Effector memory CD8-positive, alpha-beta T cell (primary cell): ENCODE results near the gene MAP1B.

Experiments used
- ATAC-seq: fragments of 150-1000 bp; cut with Tn5 transposase; replicated peaks from 2 replicates; pipeline ENCODE4 v1.10.0; 2021; ENCODE audit warnings: mild to moderate bottlenecking, moderate library complexity
- DNase-seq, 3 experiments: peaks; one replicate each; pipeline ENCODE4 v3.0.0; 2021
- H3K27ac Mint-ChIP-seq, 2 donors: one replicate each; pipeline ENCODE4 v1.8.0; 2022; ENCODE audit warnings: mild to moderate bottlenecking in 2 of 2, mixed read lengths in 2 of 2, moderate library complexity in 2 of 2
- H3K27me3 Mint-ChIP-seq, 2 donors: one replicate each; pipeline ENCODE4 v1.8.0; 2022; ENCODE audit warnings: mixed read lengths in 2 of 2
- H3K36me3 Mint-ChIP-seq: one replicate; pipeline ENCODE4 v1.8.0; 2022; ENCODE audit warnings: mild to moderate bottlenecking, moderate library complexity, mixed read lengths; ENCODE audit not compliant: insufficient read depth
- H3K4me1 Mint-ChIP-seq, 2 donors: one replicate each; pipeline ENCODE4 v1.8.0; 2022; ENCODE audit warnings: low read depth in 2 of 2, mixed read lengths in 2 of 2
- H3K4me3 Mint-ChIP-seq, 2 donors: one replicate each; pipeline ENCODE4 v1.8.0; 2022; ENCODE audit warnings: mild to moderate bottlenecking in 2 of 2, mixed read lengths in 2 of 2, moderate library complexity in 2 of 2
- H3K9me3 Mint-ChIP-seq, 2 donors: one replicate each; pipeline ENCODE4 v1.8.0; 2022; ENCODE audit warnings: mixed read lengths in 2 of 2
- total RNA-seq, 9 experiments: gene quantifications; one replicate each; lab custom pipeline; 2026; lab: John Stamatoyannopoulos, UW

The MAP1B gene
- total RNA-seq, result 0 to 3.5 (median 0.63) reads per million in 9 experiments

DNA sequence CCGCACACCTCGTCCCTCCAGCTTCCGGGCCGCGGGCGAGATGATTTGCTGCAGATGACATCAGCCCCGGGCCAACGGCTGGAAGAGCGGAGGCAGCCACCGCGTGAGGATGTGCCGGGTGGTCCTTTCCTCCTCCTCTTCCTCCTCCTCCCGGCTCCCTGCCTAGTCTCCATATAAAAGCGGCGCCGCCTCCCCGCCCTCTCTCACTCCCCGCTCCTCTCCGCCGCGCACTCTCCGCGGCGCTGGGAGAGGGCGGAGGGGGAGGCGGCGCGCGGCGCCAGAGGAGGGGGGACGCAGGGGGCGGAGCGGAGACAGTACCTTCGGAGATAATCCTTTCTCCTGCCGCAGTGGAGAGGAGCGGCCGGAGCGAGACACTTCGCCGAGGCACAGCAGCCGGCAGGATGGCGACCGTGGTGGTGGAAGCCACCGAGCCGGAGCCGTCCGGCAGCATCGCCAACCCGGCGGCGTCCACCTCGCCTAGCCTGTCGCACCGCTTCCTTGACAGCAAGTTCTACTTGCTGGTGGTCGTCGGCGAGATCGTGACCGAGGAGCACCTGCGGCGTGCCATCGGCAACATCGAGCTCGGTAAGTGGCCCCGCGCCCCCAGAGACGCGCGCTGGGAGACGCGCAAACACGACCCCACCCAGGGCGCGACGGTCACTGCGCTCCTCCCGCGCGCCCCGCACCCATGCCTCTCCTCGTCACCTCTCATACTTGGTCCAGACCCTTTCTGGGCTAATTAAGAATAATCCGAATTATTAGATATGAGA is at the start of gene MAP1B:
Gene MAP1B (plus strand): TSS at position 345 of the 770 bp plus-strand sequence. CDS start 57 bp downstream, at position 402.
- DNase-seq (no peak), ATAC-seq (no peak)
- H3K9me3 Mint-ChIP-seq, result no peaks in the 10 kb centered on the region
- H3K4me3 Mint-ChIP-seq, result peak within 1 kb of the TSS; percentile 51 to 70
- H3K27me3 Mint-ChIP-seq, result peaks cover 51 to 69% of the 10 kb centered on the region in 2 donors
- H3K36me3 Mint-ChIP-seq, result peaks cover 4% of the 10 kb centered on the region
- H3K4me1 Mint-ChIP-seq, result peaks cover 4 to 7% of the 10 kb centered on the region in 2 donors
- H3K27ac Mint-ChIP-seq, result no peak within 1 kb of the TSS

DNA sequence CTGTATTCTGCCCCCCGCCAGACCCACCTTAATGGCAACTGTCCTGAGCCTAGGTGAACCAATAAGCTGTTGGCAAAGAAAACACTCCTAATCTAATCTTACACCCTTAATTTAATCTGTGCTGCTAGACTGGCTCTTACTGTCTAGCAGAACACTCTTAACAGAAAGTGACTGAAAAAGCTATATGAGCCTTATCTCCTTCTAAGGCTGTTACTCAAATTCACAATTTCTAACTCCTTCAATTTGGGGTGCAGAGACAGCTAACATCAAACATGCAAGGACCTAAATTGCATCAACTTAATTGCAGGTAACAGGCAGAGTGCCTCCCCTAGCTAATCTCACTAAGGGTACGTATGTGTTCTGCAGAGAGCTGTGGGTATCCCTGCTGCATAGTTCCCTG is 49.5 kb upstream of the MAP1B start:
- Mint-ChIP-seq H3K4me1 (no peaks in the 10 kb centered on the region), H3K36me3 (no peaks in the 10 kb centered on the region), H3K27ac (no peak overlapping the region), H3K9me3 (no peaks in the 10 kb centered on the region), H3K4me3 (no peak overlapping the region), H3K27me3 (peaks cover 21 to 39% of the 10 kb centered on the region in 2 donors)
- DNase-seq, result no peak
- no peak for ATAC-seq

- ATAC-seq (no peak), DNase-seq (no peak)
- Mint-ChIP-seq H3K4me3 (no peak overlapping the region), H3K9me3 (no peaks in the 10 kb centered on the region), H3K36me3 (no peaks in the 10 kb centered on the region), H3K27ac (no peak overlapping the region), H3K4me1 (no peaks in the 10 kb centered on the region), H3K27me3 (peaks cover 25 to 37% of the 10 kb centered on the region in 2 donors)
Observed at GRCh38 chr5:72063219-72063819, 44.0 kb upstream of the MAP1B start.

DNA sequence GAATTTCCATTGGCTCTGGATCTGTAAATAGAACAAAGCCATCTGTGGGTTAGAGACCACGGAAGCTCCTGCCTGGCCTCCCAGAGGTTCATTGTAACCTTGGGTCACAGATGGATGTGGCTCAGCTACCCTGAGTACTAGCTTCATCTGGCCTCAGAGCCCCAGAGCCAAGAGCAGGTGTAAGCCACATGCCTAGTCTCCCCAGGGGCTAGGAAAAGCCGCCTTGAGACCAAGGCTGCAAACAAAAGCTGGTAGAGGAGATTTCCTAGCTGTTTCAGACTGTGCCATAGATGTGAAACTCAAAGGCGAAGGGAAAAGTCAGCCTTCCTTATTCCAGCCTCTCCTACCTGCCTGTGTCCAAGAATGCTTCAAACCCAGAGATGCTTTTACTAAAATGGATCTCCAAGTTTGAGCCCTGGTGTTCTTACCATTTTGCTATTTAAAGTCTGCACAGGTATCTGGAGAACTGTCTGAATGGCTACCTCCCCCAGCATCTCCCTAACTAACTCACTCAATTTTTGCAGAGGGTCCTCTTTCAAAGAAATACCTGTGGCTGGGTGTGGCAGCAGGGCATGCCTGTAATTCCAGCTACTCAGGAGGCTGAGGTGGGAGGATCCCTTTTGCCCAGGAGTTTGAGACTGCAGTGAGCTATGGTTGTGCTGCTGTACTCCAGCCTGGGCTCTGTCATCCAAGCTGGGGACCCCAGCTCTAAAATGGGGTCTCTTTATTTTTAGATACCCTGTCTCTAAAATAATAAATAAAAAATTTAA is 42.3 kb upstream of the MAP1B start:
- H3K4me1 Mint-ChIP-seq, result no peaks in the 10 kb centered on the region

GRCh38 chr5:72065751-72066255 is 41.5 kb upstream of the MAP1B start:
- Mint-ChIP-seq H3K27ac (no peak overlapping the region), H3K9me3 (no peaks in the 10 kb centered on the region), H3K27me3 (peaks cover 26 to 49% of the 10 kb centered on the region in 2 donors), H3K4me3 (no peak overlapping the region), H3K4me1 (no peaks in the 10 kb centered on the region), H3K36me3 (no peaks in the 10 kb centered on the region)
- DNase-seq, result no peak
- no peak for ATAC-seq

More for the DNA sequence above, 42.3 kb upstream of the MAP1B start:
- H3K27ac Mint-ChIP-seq, result no peak overlapping the region
- H3K4me3 Mint-ChIP-seq, result no peak overlapping the region
- no peak for DNase-seq
- H3K27me3 Mint-ChIP-seq, result peaks cover 26 to 40% of the 10 kb centered on the region in 2 donors
- H3K36me3 Mint-ChIP-seq, result no peaks in the 10 kb centered on the region
- ATAC-seq, result no peak
- no peaks in the 10 kb centered on the region for H3K9me3 Mint-ChIP-seq

GRCh38 chr5:72066705-72067107 is 40.6 kb upstream of the MAP1B start:
- no peaks in the 10 kb centered on the region for H3K4me1 Mint-ChIP-seq
- no peaks in the 10 kb centered on the region for H3K36me3 Mint-ChIP-seq
- peaks cover 32 to 56% of the 10 kb centered on the region in 2 donors for H3K27me3 Mint-ChIP-seq
- H3K4me3 Mint-ChIP-seq, result no peak overlapping the region
- ATAC-seq, result no peak
- H3K9me3 Mint-ChIP-seq, result no peaks in the 10 kb centered on the region
- DNase-seq, result no peak
- no peak overlapping the region for H3K27ac Mint-ChIP-seq

GRCh38 chr5:72067682-72068470 is 39.4 kb upstream of the MAP1B start:
- DNase-seq (no peak), ATAC-seq (no peak)
- no peak overlapping the region for H3K27ac Mint-ChIP-seq
- no peaks in the 10 kb centered on the region for H3K9me3 Mint-ChIP-seq
- H3K36me3 Mint-ChIP-seq, result no peaks in the 10 kb centered on the region
- H3K27me3 Mint-ChIP-seq, result peaks cover 40 to 66% of the 10 kb centered on the region in 2 donors
- no peak overlapping the region for H3K4me3 Mint-ChIP-seq
- no peaks in the 10 kb centered on the region for H3K4me1 Mint-ChIP-seq

DNA sequence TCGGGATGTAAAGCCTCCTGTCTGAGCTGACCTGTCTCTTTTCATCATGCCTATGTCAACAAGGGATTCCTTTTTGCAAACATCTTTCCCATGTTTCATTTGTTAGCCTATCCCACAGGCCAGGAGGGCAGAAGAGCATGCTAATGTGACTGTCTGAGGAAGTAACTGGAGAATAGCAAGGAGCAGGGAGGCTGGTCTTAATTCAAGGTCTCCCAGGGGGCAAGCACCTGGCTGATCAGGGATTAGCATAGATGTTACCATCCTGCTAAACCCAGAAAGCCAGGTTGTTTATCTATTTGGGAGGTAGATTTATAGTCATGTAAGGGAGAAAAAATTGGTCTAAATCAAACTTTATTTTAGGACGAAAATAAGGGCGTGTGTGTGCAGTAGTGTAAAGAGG is 36.7 kb upstream of the MAP1B start:
- Mint-ChIP-seq H3K27ac (no peak overlapping the region), H3K4me1 (no peaks in the 10 kb centered on the region), H3K9me3 (no peaks in the 10 kb centered on the region), H3K4me3 (no peak overlapping the region), H3K27me3 (peaks cover 38 to 50% of the 10 kb centered on the region in 2 donors), H3K36me3 (no peaks in the 10 kb centered on the region)
- DNase-seq (no peak), ATAC-seq (no peak)

- DNase-seq (no peak), ATAC-seq (no peak)
- no peaks in the 10 kb centered on the region for H3K9me3 Mint-ChIP-seq
- H3K4me3 Mint-ChIP-seq, result no peak overlapping the region
- no peaks in the 10 kb centered on the region for H3K36me3 Mint-ChIP-seq
- H3K27ac Mint-ChIP-seq, result no peak overlapping the region
- H3K4me1 Mint-ChIP-seq, result no peaks in the 10 kb centered on the region
- H3K27me3 Mint-ChIP-seq, result peaks cover 37 to 50% of the 10 kb centered on the region in 2 donors
Observed at GRCh38 chr5:72071906-72072305, 35.4 kb upstream of the MAP1B start.

- no peak for ATAC-seq
- peaks cover 34 to 62% of the 10 kb centered on the region in 2 donors for H3K27me3 Mint-ChIP-seq
- no peak overlapping the region for H3K4me3 Mint-ChIP-seq
- no peak for DNase-seq
- H3K36me3 Mint-ChIP-seq, result no peaks in the 10 kb centered on the region
- no peak overlapping the region for H3K27ac Mint-ChIP-seq
- H3K4me1 Mint-ChIP-seq, result no peaks in the 10 kb centered on the region
- no peaks in the 10 kb centered on the region for H3K9me3 Mint-ChIP-seq
Observed at GRCh38 chr5:72074251-72074650, 33.0 kb upstream of the MAP1B start.

DNA sequence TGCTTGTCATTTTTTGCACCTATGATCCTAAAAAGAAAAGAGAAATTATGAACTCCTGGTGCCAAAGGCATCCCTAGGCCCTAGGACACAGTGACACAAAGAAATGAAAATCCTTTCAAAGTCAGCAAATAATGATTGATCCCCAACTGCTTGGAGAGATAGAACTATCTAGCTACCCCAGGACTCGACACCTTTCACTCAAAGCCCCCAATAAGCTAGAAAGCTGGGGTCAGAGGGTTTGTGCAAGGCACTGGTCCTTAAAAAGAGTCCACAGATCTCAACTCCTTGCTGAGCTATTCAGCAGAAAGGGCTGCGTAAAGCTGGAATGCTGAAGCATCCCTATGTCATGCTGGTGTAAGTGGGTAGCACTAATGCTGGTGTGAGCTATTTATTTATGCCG is 31.8 kb upstream of the MAP1B start:
- no peaks in the 10 kb centered on the region for H3K9me3 Mint-ChIP-seq
- DNase-seq (no peak), ATAC-seq (no peak)
- H3K27ac Mint-ChIP-seq, result no peak overlapping the region
- no peaks in the 10 kb centered on the region for H3K36me3 Mint-ChIP-seq
- H3K4me3 Mint-ChIP-seq, result no peak overlapping the region
- H3K4me1 Mint-ChIP-seq, result no peaks in the 10 kb centered on the region
- peaks cover 45 to 64% of the 10 kb centered on the region in 2 donors for H3K27me3 Mint-ChIP-seq

DNA sequence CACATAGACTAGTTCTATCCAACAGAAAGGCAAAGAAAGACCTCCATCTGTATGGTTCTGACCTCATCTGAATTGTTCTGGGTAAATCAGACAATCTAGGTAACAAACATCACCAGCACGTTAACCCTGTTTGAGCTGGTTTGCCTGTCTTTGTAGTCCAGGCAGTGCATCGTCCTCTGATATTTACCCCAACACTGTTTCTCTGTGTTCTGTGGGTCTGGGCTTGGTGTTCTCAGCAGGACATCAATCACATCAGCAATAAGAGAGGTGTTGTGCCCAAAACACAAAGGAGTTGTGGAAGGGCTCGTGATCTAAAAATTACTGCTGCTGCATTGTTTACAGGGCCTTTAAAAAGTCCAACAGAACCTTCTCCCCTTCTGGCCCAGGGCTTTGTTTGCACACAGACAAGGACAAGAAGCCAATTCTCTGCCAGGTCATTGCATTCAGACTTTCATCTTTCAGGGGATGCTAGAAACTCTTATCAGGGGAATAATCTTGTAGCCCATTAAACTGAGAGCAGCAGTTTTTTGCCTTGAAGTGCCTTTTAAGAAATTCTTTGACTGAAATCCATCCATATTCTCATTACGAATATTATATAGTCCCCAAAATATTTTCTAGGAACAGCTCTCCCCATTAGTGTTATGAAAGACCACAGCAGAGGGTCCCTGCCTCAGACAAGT is 30.5 kb upstream of the MAP1B start:
- ATAC-seq, result no peak
- Mint-ChIP-seq H3K9me3 (no peaks in the 10 kb centered on the region), H3K4me1 (no peaks in the 10 kb centered on the region), H3K27me3 (peaks cover 44 to 62% of the 10 kb centered on the region in 2 donors), H3K27ac (no peak overlapping the region), H3K4me3 (no peak overlapping the region), H3K36me3 (no peaks in the 10 kb centered on the region)
- DNase-seq, result no peak
